ENCODE data around the gene TBCD. TPM values are rescaled to one million over a fixed set of nuclear protein-coding genes. Genes with fewer than 3 reads are reported as not detected.
A peak's percentile ranks its signal among the peaks of the same experiment; 100 is the strongest.

Gene TBCD
- total and polyA plus RNA-seq, 2 donors (not counting 1 experiment from before 2014, with no cell fraction given) = 22.1 to 36.7 TPM

- TF ChIP-seq CTCF (conservative IDR thresholded peaks at IDR 0.05 in 1 of 2, IDR thresholded peaks at IDR 0.05 in 1 of 2; ENCODE audit: low read depth in 1 of 2, low read length in 2 of 2) (no peak), EZH2 (IDR thresholded peaks at IDR 0.05; ENCODE audit: low read length, missing control alignments) (no peak)
Observed at GRCh38 chr17:82881324-82881823, 129.5 kb downstream of the TBCD start.

GRCh38 chr17:82881900-82882714 lies 130.2 kb downstream of the TBCD start:
- H3K9me3 ChIP-seq (ENCODE audit: control insufficient read depth, insufficient read depth, low read depth, low read length) = no peaks in the 10 kb centered on the region
- no peak overlapping the region for H3K27ac ChIP-seq (ENCODE audit: insufficient read depth, low read length)
- TF ChIP-seq CTCF (conservative IDR thresholded peaks at IDR 0.05 in 1 of 2, IDR thresholded peaks at IDR 0.05 in 1 of 2; ENCODE audit: low read depth in 1 of 2, low read length in 2 of 2) (no peak), EZH2 (IDR thresholded peaks at IDR 0.05; ENCODE audit: low read length, missing control alignments) (no peak)
- no peaks in the 10 kb centered on the region for H4K20me1 ChIP-seq (ENCODE audit: control insufficient read depth, extremely low read depth, insufficient read depth, low read length)
- no peak overlapping the region for H3K9ac ChIP-seq (ENCODE audit: insufficient read depth, low read length)
- H3K4me3 ChIP-seq (replicated peaks in 1 of 4; ENCODE audit: control extremely low read depth in 1 of 4, insufficient read depth in 1 of 4, low read depth in 3 of 4, low read length in 4 of 4) = no peak overlapping the region
- peak in 1 of 2 donors; percentile 24 for DNase-seq (ENCODE audit: low read depth in 2 of 2)
- no peak overlapping the region for H2AFZ ChIP-seq (ENCODE audit: low read length)
- no peaks in the 10 kb centered on the region for H3K79me2 ChIP-seq (ENCODE audit: control insufficient read depth, insufficient read depth, low read length)
- peaks cover 3% of the 10 kb centered on the region for H3K4me1 ChIP-seq (ENCODE audit: control insufficient read depth, extremely low read depth, insufficient read depth, low read length)
- H3K36me3 ChIP-seq (ENCODE audit: control insufficient read depth, insufficient read depth, low read length) = no peaks in the 10 kb centered on the region
- H3K27me3 ChIP-seq (ENCODE audit: control insufficient read depth, insufficient read depth, low read length) = no peaks in the 10 kb centered on the region
- H3K4me2 ChIP-seq (ENCODE audit: extremely low read depth, insufficient read depth, low read length) = no peak overlapping the region

More at GRCh38 chr17:82881324-82881823, 129.5 kb downstream of the TBCD start:
- Histone ChIP-seq H2AFZ (ENCODE audit: low read length) (no peak overlapping the region), H3K4me3 (replicated peaks in 1 of 4; ENCODE audit: control extremely low read depth in 1 of 4, insufficient read depth in 1 of 4, low read depth in 3 of 4, low read length in 4 of 4) (no peak overlapping the region), H3K36me3 (ENCODE audit: control insufficient read depth, insufficient read depth, low read length) (no peaks in the 10 kb centered on the region), H3K9ac (ENCODE audit: insufficient read depth, low read length) (no peak overlapping the region), H3K4me1 (ENCODE audit: control insufficient read depth, extremely low read depth, insufficient read depth, low read length) (peaks cover 3% of the 10 kb centered on the region), H3K27ac (ENCODE audit: insufficient read depth, low read length) (no peak overlapping the region), H3K79me2 (ENCODE audit: control insufficient read depth, insufficient read depth, low read length) (no peaks in the 10 kb centered on the region), H3K4me2 (ENCODE audit: extremely low read depth, insufficient read depth, low read length) (peak overlapping the region; percentile 7), H3K9me3 (ENCODE audit: control insufficient read depth, insufficient read depth, low read depth, low read length) (no peaks in the 10 kb centered on the region), H3K27me3 (ENCODE audit: control insufficient read depth, insufficient read depth, low read length) (no peaks in the 10 kb centered on the region), H4K20me1 (ENCODE audit: control insufficient read depth, extremely low read depth, insufficient read depth, low read length) (no peaks in the 10 kb centered on the region)
- DNase-seq (ENCODE audit: low read depth in 2 of 2) = no peak

DNA sequence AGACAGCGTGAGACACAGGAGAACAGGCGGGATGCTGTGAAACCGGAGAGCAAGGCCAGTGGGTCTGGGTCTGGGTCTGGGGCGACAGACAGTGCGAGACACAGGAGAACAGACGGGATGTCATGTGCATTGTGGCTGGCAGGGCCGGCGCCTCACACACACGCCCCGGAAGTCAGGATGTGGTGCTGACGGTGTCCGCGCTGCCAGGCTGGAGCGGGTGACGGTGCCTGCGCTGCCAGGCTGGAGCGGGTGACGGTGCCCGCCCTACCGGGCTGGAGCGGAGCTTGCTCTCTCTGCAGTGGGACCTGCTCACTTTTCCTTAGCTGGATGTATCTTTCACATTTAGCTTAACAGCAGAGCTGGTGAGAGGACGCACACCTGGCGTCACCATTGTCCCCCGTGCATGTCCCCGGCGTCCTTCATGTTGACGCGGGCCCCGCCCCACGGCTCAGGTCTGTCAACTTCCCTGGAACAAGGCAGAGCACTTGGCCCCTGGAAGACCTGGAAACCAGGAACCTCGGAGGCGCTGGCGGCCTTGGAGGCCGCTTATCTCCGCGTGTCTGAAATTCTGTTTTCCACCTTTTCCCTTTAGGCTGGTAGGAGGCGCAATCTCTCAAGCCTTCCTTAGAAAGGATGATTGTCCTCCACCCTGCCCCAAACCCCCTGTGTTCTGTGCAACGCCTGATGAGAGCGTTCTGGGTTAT lies 131.0 kb downstream of the TBCD start:
- DNase-seq (ENCODE audit: low read depth in 2 of 2) = no peak

More for the DNA sequence above, 131.0 kb downstream of the TBCD start:
- Histone ChIP-seq H4K20me1 (ENCODE audit: control insufficient read depth, extremely low read depth, insufficient read depth, low read length) (no peaks in the 10 kb centered on the region), H3K9ac (ENCODE audit: insufficient read depth, low read length) (no peak overlapping the region), H3K79me2 (ENCODE audit: control insufficient read depth, insufficient read depth, low read length) (no peaks in the 10 kb centered on the region), H3K4me2 (ENCODE audit: extremely low read depth, insufficient read depth, low read length) (no peak overlapping the region), H3K4me3 (replicated peaks in 1 of 4; ENCODE audit: control extremely low read depth in 1 of 4, insufficient read depth in 1 of 4, low read depth in 3 of 4, low read length in 4 of 4) (no peak overlapping the region), H3K9me3 (ENCODE audit: control insufficient read depth, insufficient read depth, low read depth, low read length) (no peaks in the 10 kb centered on the region), H3K36me3 (ENCODE audit: control insufficient read depth, insufficient read depth, low read length) (no peaks in the 10 kb centered on the region), H3K27me3 (ENCODE audit: control insufficient read depth, insufficient read depth, low read length) (no peaks in the 10 kb centered on the region), H2AFZ (ENCODE audit: low read length) (no peak overlapping the region), H3K27ac (ENCODE audit: insufficient read depth, low read length) (no peak overlapping the region), H3K4me1 (ENCODE audit: control insufficient read depth, extremely low read depth, insufficient read depth, low read length) (peaks cover 3% of the 10 kb centered on the region)
- TF ChIP-seq CTCF (conservative IDR thresholded peaks at IDR 0.05 in 1 of 2, IDR thresholded peaks at IDR 0.05 in 1 of 2; ENCODE audit: low read depth in 1 of 2, low read length in 2 of 2) = no peak
- no peak for TF ChIP-seq EZH2 (IDR thresholded peaks at IDR 0.05; ENCODE audit: low read length, missing control alignments)

All from fibroblast of lung (primary cell).